OCI-LY3 (cell line): ENCODE data around the gene JMJD6.
"Not testable (repeated sequence)": the region's sequence is repeated elsewhere in the genome, so short reads cannot be mapped to it uniquely, and the experiment has no call there.

Source experiments
- H2AFZ ChIP-seq: fragments of 200-600, 300-600 bp; shearing (Covaris generic); 2 replicates; pipeline ENCODE4 v1.6.0; 2014; ENCODE audit warnings: antibody characterized with exemption, low read depth, low read length
- H3K27ac ChIP-seq: fragments of 200-600, 300-600 bp; sonication (generic); 2 replicates; pipeline ENCODE4 v1.5.1; 2014; ENCODE audit warnings: mild to moderate bottlenecking, low read length, moderate library complexity, mixed read lengths
- H3K27me3 ChIP-seq: fragments of 200-600, 300-600 bp; sonication (generic); 2 replicates; pipeline ENCODE4 v1.6.1; 2014; ENCODE audit warnings: low read depth, low read length, mixed read lengths
- H3K36me3 ChIP-seq: fragments of 200-600, 300-600 bp; sonication (generic); replicated peaks from 2 replicates; pipeline ENCODE3; 2014; ENCODE audit warnings: low read depth, low read length, mixed read lengths
- H3K4me1 ChIP-seq: fragments of 300-600, 200-600 bp; sonication (generic); 2 replicates; pipeline ENCODE4 v1.6.1; 2014; ENCODE audit warnings: low read length, mixed read lengths
- H3K4me2 ChIP-seq: fragments of 200-600, 300-600 bp; sonication (generic); 2 replicates; pipeline ENCODE4 v1.6.1; 2014; ENCODE audit warnings: low read length, mixed read lengths
- H3K4me3 ChIP-seq: fragments of 300-600, 200-600 bp; sonication (generic); 2 replicates; pipeline ENCODE4 v1.5.1; 2014; ENCODE audit warnings: antibody characterized with exemption, mild to moderate bottlenecking, low read length, moderate library complexity
- H3K79me2 ChIP-seq: fragments of 300-600, 200-600 bp; shearing (Covaris generic); 2 replicates; pipeline ENCODE4 v1.6.1; 2014; ENCODE audit warnings: mild to moderate bottlenecking, low read length, mixed read lengths
- H3K9ac ChIP-seq: fragments of 300-600, 200-600 bp; shearing (Covaris generic); 2 replicates; pipeline ENCODE4 v1.6.0; 2014; ENCODE audit warnings: mild to moderate bottlenecking, low read length, moderate library complexity
- H3K9me3 ChIP-seq: fragments of 200-600, 300-600 bp; shearing (Covaris generic); 2 replicates; pipeline ENCODE4 v1.6.1; 2014; ENCODE audit warnings: low read length, mixed read lengths; ENCODE audit not compliant: insufficient read depth
- H4K20me1 ChIP-seq: fragments of 200-600, 300-600 bp; sonication (generic); 2 replicates; pipeline ENCODE4 v1.6.1; 2016; ENCODE audit warnings: low read length, mixed read lengths; ENCODE audit not compliant: insufficient read depth
- CTCF ChIP-seq: fragments of 200-600, 300-600 bp; sonication (generic); IDR thresholded peaks from 2 replicates; pipeline ENCODE4 v1.5.1; 2014; ENCODE audit warnings: antibody characterized with exemption, low read length, low read depth
- EZH2phosphoT487 ChIP-seq: fragments of 200-600 bp; shearing (Covaris generic); IDR thresholded peaks from 2 replicates; pipeline ENCODE4 v1.6.1; 2018; ENCODE audit warnings: antibody characterized with exemption, mixed run types, low read depth

JMJD6 gene

DNA sequence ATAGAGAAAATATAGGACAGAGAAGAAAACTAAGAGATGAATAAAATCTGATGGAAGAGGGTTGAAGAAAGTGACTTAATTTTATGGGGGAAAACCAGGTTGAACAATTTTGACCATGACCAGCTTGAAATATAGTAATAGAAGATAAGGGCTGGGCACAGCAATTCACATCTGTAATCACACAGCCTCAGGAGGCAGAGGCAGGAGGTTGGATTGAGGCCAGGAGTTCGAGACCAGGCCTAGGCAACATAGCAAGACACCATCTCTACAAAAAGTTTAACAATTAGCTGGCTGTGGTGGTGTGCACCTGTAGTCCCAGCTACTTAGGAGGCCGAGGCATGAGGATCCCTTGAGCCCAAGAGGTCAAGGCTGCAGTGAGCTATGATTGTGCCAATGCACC is 24.3 kb downstream of the JMJD6 start:
- Histone ChIP-seq H3K4me2 (no peak overlapping the region), H3K4me1 (peaks cover 25% of the 10 kb centered on the region), H3K36me3 (no peaks in the 10 kb centered on the region), H4K20me1 (no peaks in the 10 kb centered on the region), H3K27ac (no peak overlapping the region), H3K79me2 (no peaks in the 10 kb centered on the region), H3K4me3 (no peak overlapping the region), H3K9me3 (no peaks in the 10 kb centered on the region), H3K27me3 (peaks cover 4% of the 10 kb centered on the region; the same call in 1 of the 2 replicates), H2AFZ (no peak overlapping the region), H3K9ac (no peak overlapping the region)
- no peak for TF ChIP-seq EZH2phosphoT487
- no peak for TF ChIP-seq CTCF

DNA sequence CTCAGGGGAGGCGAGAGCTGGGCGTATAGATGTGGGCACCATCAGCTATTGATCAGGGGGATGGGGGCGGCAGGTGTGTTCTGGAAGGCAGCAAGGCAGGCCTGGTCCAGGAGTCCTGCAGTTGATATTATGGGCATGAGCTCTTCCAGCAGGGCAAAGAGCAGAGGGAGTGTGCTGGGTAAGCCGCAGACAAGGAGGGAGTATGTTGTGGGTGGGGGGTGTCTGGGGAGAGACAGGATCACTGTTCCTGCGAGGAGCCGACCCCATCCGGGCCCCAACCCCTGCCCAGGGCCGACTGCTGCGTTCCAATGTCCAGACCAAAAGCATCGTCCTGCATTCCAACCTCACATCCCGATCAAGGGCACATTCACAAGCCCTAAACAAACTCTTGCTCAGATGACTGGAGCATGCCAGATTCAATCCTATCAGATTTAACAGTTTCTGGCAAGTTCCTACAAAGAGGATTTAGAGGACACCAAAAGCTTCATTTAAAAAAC is 24.9 kb downstream of the JMJD6 start:
- Histone ChIP-seq H3K27me3 (peaks cover 4% of the 10 kb centered on the region; the same call in 1 of the 2 replicates), H3K79me2 (no peaks in the 10 kb centered on the region), H3K27ac (no peak overlapping the region), H3K4me3 (no peak overlapping the region), H4K20me1 (no peaks in the 10 kb centered on the region), H3K4me1 (peaks cover 30% of the 10 kb centered on the region), H3K4me2 (no peak overlapping the region), H3K9me3 (no peaks in the 10 kb centered on the region), H3K36me3 (no peaks in the 10 kb centered on the region), H3K9ac (no peak overlapping the region), H2AFZ (no peak overlapping the region)
- no peak for TF ChIP-seq EZH2phosphoT487

GRCh38 chr17:76700617-76701470 is 25.6 kb downstream of the JMJD6 start:
- no peaks in the 10 kb centered on the region for H3K36me3 ChIP-seq
- peak overlapping the region; percentile 61 for H3K4me2 ChIP-seq
- peak overlapping the region; percentile 30 for H3K4me3 ChIP-seq
- no peak for TF ChIP-seq CTCF
- no peak for TF ChIP-seq EZH2phosphoT487
- peak overlapping the region; percentile 35; the same call in 1 of the 2 replicates for H3K9ac ChIP-seq
- peak overlapping the region; percentile 58; the same call in 1 of the 2 replicates for H2AFZ ChIP-seq
- peaks cover 4% of the 10 kb centered on the region; the same call in 1 of the 2 replicates for H3K27me3 ChIP-seq
- H3K4me1 ChIP-seq = peaks cover 37% of the 10 kb centered on the region
- no peaks in the 10 kb centered on the region for H3K79me2 ChIP-seq
- H3K27ac ChIP-seq = no peak overlapping the region; the same call in 1 of the 2 replicates
- H3K9me3 ChIP-seq = no peaks in the 10 kb centered on the region
- H4K20me1 ChIP-seq = no peaks in the 10 kb centered on the region

GRCh38 chr17:76700270-76700616 is 26.2 kb downstream of the JMJD6 start:
- H3K79me2 ChIP-seq = no peaks in the 10 kb centered on the region
- TF ChIP-seq CTCF (no peak), EZH2phosphoT487 (no peak)
- peaks cover 4% of the 10 kb centered on the region; the same call in 1 of the 2 replicates for H3K27me3 ChIP-seq
- H3K27ac ChIP-seq = no peak overlapping the region; the same call in 1 of the 2 replicates
- peak overlapping the region; percentile 58; the same call in 1 of the 2 replicates for H2AFZ ChIP-seq
- H3K4me1 ChIP-seq = peaks cover 38% of the 10 kb centered on the region
- peak overlapping the region; percentile 35; the same call in 1 of the 2 replicates for H3K9ac ChIP-seq
- no peaks in the 10 kb centered on the region for H3K36me3 ChIP-seq
- H3K9me3 ChIP-seq = no peaks in the 10 kb centered on the region
- H3K4me2 ChIP-seq = peak overlapping the region; percentile 61
- H4K20me1 ChIP-seq = no peaks in the 10 kb centered on the region
- peak overlapping the region; percentile 30 for H3K4me3 ChIP-seq

- H3K27me3 ChIP-seq, H3K79me2 ChIP-seq, H3K27ac ChIP-seq, H3K4me3 ChIP-seq, H3K36me3 ChIP-seq, H3K9ac ChIP-seq, H3K4me2 ChIP-seq, H2AFZ ChIP-seq, H4K20me1 ChIP-seq, H3K9me3 ChIP-seq: not testable (repeated sequence)
- H3K4me1 ChIP-seq = peaks cover 42% of the 10 kb centered on the region
These were observed 27.9 kb downstream of the JMJD6 start for GRCh38 chr17:76698466-76698977.
